Measurements from ENCODE around the gene FRMD7.

GRCh38 chrX:132063334-132063733 is 64.5 kb downstream of the FRMD7 start:
- TF ChIP-seq, protein P1, sequence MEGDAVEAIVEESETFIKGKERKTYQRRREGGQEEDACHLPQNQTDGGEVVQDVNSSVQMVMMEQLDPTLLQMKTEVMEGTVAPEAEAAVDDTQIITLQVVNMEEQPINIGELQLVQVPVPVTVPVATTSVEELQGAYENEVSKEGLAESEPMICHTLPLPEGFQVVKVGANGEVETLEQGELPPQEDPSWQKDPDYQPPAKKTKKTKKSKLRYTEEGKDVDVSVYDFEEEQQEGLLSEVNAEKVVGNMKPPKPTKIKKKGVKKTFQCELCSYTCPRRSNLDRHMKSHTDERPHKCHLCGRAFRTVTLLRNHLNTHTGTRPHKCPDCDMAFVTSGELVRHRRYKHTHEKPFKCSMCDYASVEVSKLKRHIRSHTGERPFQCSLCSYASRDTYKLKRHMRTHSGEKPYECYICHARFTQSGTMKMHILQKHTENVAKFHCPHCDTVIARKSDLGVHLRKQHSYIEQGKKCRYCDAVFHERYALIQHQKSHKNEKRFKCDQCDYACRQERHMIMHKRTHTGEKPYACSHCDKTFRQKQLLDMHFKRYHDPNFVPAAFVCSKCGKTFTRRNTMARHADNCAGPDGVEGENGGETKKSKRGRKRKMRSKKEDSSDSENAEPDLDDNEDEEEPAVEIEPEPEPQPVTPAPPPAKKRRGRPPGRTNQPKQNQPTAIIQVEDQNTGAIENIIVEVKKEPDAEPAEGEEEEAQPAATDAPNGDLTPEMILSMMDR (conservative IDR thresholded peaks at IDR 0.05; ENCODE audit: low read length): no peak
- TF ChIP-seq EZH2phosphoT487 (IDR thresholded peaks at IDR 0.05; ENCODE audit: borderline replicate concordance): no peak
